ENCODE data around the gene IRAG1.

IRAG1 gene

GRCh38 chr11:10666556-10667520 is 26.7 kb downstream of the IRAG1 start:
- no peak for TF ChIP-seq CTCF (IDR thresholded peaks at IDR 0.05)
- no peak for TF ChIP-seq ZFX (IDR thresholded peaks at IDR 0.05; ENCODE audit: borderline replicate concordance)
- no peak overlapping the region for H3K27ac ChIP-seq

- no peak overlapping the region for H3K27ac ChIP-seq
- TF ChIP-seq ZFX (IDR thresholded peaks at IDR 0.05; ENCODE audit: borderline replicate concordance): no peak
- TF ChIP-seq CTCF (IDR thresholded peaks at IDR 0.05): no peak
Observed at GRCh38 chr11:10664496-10664895, 29.1 kb downstream of the IRAG1 start.

- TF ChIP-seq CTCF (IDR thresholded peaks at IDR 0.05) (no peak), ZFX (IDR thresholded peaks at IDR 0.05; ENCODE audit: borderline replicate concordance) (no peak)
- no peak overlapping the region for H3K27ac ChIP-seq
Observed at GRCh38 chr11:10663990-10664389, 29.6 kb downstream of the IRAG1 start.

GRCh38 chr11:10663365-10663764 is 30.2 kb downstream of the IRAG1 start:
- TF ChIP-seq ZFX (IDR thresholded peaks at IDR 0.05; ENCODE audit: borderline replicate concordance) (no peak), CTCF (IDR thresholded peaks at IDR 0.05) (no peak)
- no peak overlapping the region for H3K27ac ChIP-seq

GRCh38 chr11:10660323-10660722 is 33.2 kb downstream of the IRAG1 start:
- H3K27ac ChIP-seq: no peak overlapping the region
- TF ChIP-seq CTCF (IDR thresholded peaks at IDR 0.05): no peak
- no peak for TF ChIP-seq ZFX (IDR thresholded peaks at IDR 0.05; ENCODE audit: borderline replicate concordance)

- no peak overlapping the region for H3K27ac ChIP-seq
- TF ChIP-seq CTCF (IDR thresholded peaks at IDR 0.05) (no peak), ZFX (IDR thresholded peaks at IDR 0.05; ENCODE audit: borderline replicate concordance) (no peak)
Observed at GRCh38 chr11:10659339-10660216, 34.0 kb downstream of the IRAG1 start.
